ENCODE results near the gene SELENON. TPM values are rescaled to one million over a fixed set of nuclear protein-coding genes. Genes with fewer than 3 reads are reported as not detected.
A peak's percentile ranks its signal among the peaks of the same experiment; 100 is the strongest.

Gene SELENON
- polyA plus RNA-seq, 3 donors = 72.8 to 79.9 (median 74.1) TPM

- DNase-seq (ENCODE audit: low read depth in 3 of 3, low spot score in 2 of 3) = no peak
Measured at GRCh38 chr1:25807480-25808390, 7.7 kb downstream of the SELENON start.

- no peak for DNase-seq (ENCODE audit: low read depth in 3 of 3, low spot score in 2 of 3)
Measured at GRCh38 chr1:25808481-25809244, 8.7 kb downstream of the SELENON start.

GRCh38 chr1:25809283-25809926, 9.4 kb downstream of the SELENON start:
- no peak for DNase-seq (ENCODE audit: low read depth in 3 of 3, low spot score in 2 of 3)

- no peak for DNase-seq (ENCODE audit: low read depth in 3 of 3, low spot score in 2 of 3)
Measured at GRCh38 chr1:25809929-25810328, 9.9 kb downstream of the SELENON start.

- no peak for DNase-seq (ENCODE audit: low read depth in 3 of 3, low spot score in 2 of 3)
Measured at GRCh38 chr1:25810341-25811299, 10.6 kb downstream of the SELENON start.

- DNase-seq (ENCODE audit: low read depth in 3 of 3, low spot score in 2 of 3) = no peak
Measured at GRCh38 chr1:25811384-25812082, 11.5 kb downstream of the SELENON start.

- DNase-seq (ENCODE audit: low read depth in 3 of 3, low spot score in 2 of 3) = no peak
Measured at GRCh38 chr1:25813071-25813733, 13.2 kb downstream of the SELENON start.

- DNase-seq (ENCODE audit: low read depth in 3 of 3, low spot score in 2 of 3) = no peak
Measured at GRCh38 chr1:25813734-25814471, 13.9 kb downstream of the SELENON start.

GRCh38 chr1:25814549-25815087, 14.6 kb downstream of the SELENON start:
- no peak for DNase-seq (ENCODE audit: low read depth in 3 of 3, low spot score in 2 of 3)

GRCh38 chr1:25815208-25816111, 15.5 kb downstream of the SELENON start:
- DNase-seq (ENCODE audit: low read depth in 3 of 3, low spot score in 2 of 3) = no peak

- no peak for DNase-seq (ENCODE audit: low read depth in 3 of 3, low spot score in 2 of 3)
Measured at GRCh38 chr1:25816112-25816718, 16.2 kb downstream of the SELENON start.

GRCh38 chr1:25817840-25818501, 18.0 kb downstream of the SELENON start:
- DNase-seq (ENCODE audit: low read depth in 3 of 3, low spot score in 2 of 3) = no peak

GRCh38 chr1:25818569-25818968, 18.6 kb downstream of the SELENON start:
- DNase-seq (ENCODE audit: low read depth in 3 of 3, low spot score in 2 of 3) = no peak

- DNase-seq (ENCODE audit: low read depth in 3 of 3, low spot score in 2 of 3) = peak in 2 of 3 donors; percentile 69 to 72
Measured at GRCh38 chr1:25819491-25820246, 19.7 kb downstream of the SELENON start, which contains the start of gene MTFR1L. TSS of gene MTFR1L (plus strand) at chr1:25819954. CDS start at chr1:25823105, 3,151 bp downstream.

All from right renal cortex interstitium (tissue), 3 donors.